ENCODE measurements around the gene CELSR1. TPM values are rescaled to one million over a fixed set of nuclear protein-coding genes. Genes with fewer than 3 reads are reported as not detected.

Gene CELSR1
- total RNA-seq, 2 experiments from 2014 or later: 0.08 TPM; not detected in 1

GRCh38 chr22:46390105-46390651 lies 147.2 kb downstream of the CELSR1 start:
- no peak for DNase-seq
- ATAC-seq: no peak
- POLR2A ChIA-PET: no interaction called here
- CTCF ChIA-PET: no interaction called here
- Mint-ChIP-seq H3K4me3 (no peak overlapping the region), H3K36me3 (ENCODE audit: low read depth) (no peaks in the 10 kb centered on the region), H3K27me3 (ENCODE audit: low read depth) (no peaks in the 10 kb centered on the region), H3K9me3 (ENCODE audit: insufficient read depth) (no peaks in the 10 kb centered on the region), H3K27ac (no peak overlapping the region), H3K4me1 (ENCODE audit: low read depth) (peaks cover 4% of the 10 kb centered on the region)

- no peak overlapping the region for H3K27ac Mint-ChIP-seq
- H3K4me1 Mint-ChIP-seq (ENCODE audit: low read depth): peaks cover 4% of the 10 kb centered on the region
- H3K4me3 Mint-ChIP-seq: no peak overlapping the region
- DNase-seq (no peak), ATAC-seq (no peak)
- CTCF ChIA-PET: no interaction called here
- POLR2A ChIA-PET: no interaction called here
- H3K9me3 Mint-ChIP-seq (ENCODE audit: insufficient read depth): no peaks in the 10 kb centered on the region
- H3K36me3 Mint-ChIP-seq (ENCODE audit: low read depth): no peaks in the 10 kb centered on the region
- no peaks in the 10 kb centered on the region for H3K27me3 Mint-ChIP-seq (ENCODE audit: low read depth)
Measured at GRCh38 chr22:46389081-46389480, 148.3 kb downstream of the CELSR1 start.

- Mint-ChIP-seq H3K36me3 (ENCODE audit: low read depth) (no peaks in the 10 kb centered on the region), H3K4me3 (no peak overlapping the region), H3K4me1 (ENCODE audit: low read depth) (peaks cover under 1% of the 10 kb centered on the region), H3K9me3 (ENCODE audit: insufficient read depth) (no peaks in the 10 kb centered on the region), H3K27ac (no peak overlapping the region), H3K27me3 (ENCODE audit: low read depth) (no peaks in the 10 kb centered on the region)
- CTCF ChIA-PET: no interaction called here
- ATAC-seq: no peak
- POLR2A ChIA-PET: no interaction called here
- DNase-seq: no peak
Measured at GRCh38 chr22:46388647-46389046, 148.8 kb downstream of the CELSR1 start.

- ChIA-PET POLR2A (no interaction called here), CTCF (no interaction called here)
- Mint-ChIP-seq H3K4me3 (no peak overlapping the region), H3K9me3 (ENCODE audit: insufficient read depth) (no peaks in the 10 kb centered on the region), H3K36me3 (ENCODE audit: low read depth) (no peaks in the 10 kb centered on the region), H3K27ac (no peak overlapping the region), H3K4me1 (ENCODE audit: low read depth) (no peaks in the 10 kb centered on the region), H3K27me3 (ENCODE audit: low read depth) (no peaks in the 10 kb centered on the region)
- DNase-seq (no peak), ATAC-seq (no peak)
Measured at GRCh38 chr22:46387748-46388147, 149.7 kb downstream of the CELSR1 start.

- DNase-seq (no peak), ATAC-seq (no peak)
- Mint-ChIP-seq H3K27ac (no peak overlapping the region), H3K9me3 (ENCODE audit: insufficient read depth) (no peaks in the 10 kb centered on the region), H3K27me3 (ENCODE audit: low read depth) (no peaks in the 10 kb centered on the region), H3K4me1 (ENCODE audit: low read depth) (no peaks in the 10 kb centered on the region), H3K36me3 (ENCODE audit: low read depth) (no peaks in the 10 kb centered on the region), H3K4me3 (no peak overlapping the region)
- CTCF ChIA-PET: interaction anchor here (1.0 kb wide), 1 partner anchor 19 kb away, joined by 6 read pairs; no protein-coding TSS in a partner anchor
- POLR2A ChIA-PET: no interaction called here
Measured at GRCh38 chr22:46386312-46386711, 151.1 kb downstream of the CELSR1 start.

- Mint-ChIP-seq H3K4me3 (no peak overlapping the region), H3K4me1 (ENCODE audit: low read depth) (no peaks in the 10 kb centered on the region), H3K36me3 (ENCODE audit: low read depth) (no peaks in the 10 kb centered on the region), H3K9me3 (ENCODE audit: insufficient read depth) (no peaks in the 10 kb centered on the region), H3K27ac (no peak overlapping the region), H3K27me3 (ENCODE audit: low read depth) (no peaks in the 10 kb centered on the region)
- no peak for ATAC-seq
- ChIA-PET CTCF (no interaction called here), POLR2A (no interaction called here)
- no peak for DNase-seq
Measured at GRCh38 chr22:46382524-46382923, 154.9 kb downstream of the CELSR1 start.

GRCh38 chr22:46381731-46382130 lies 155.7 kb downstream of the CELSR1 start:
- Mint-ChIP-seq H3K4me1 (ENCODE audit: low read depth) (no peaks in the 10 kb centered on the region), H3K4me3 (no peak overlapping the region), H3K9me3 (ENCODE audit: insufficient read depth) (no peaks in the 10 kb centered on the region), H3K36me3 (ENCODE audit: low read depth) (no peaks in the 10 kb centered on the region), H3K27me3 (ENCODE audit: low read depth) (no peaks in the 10 kb centered on the region), H3K27ac (no peak overlapping the region)
- DNase-seq (no peak), ATAC-seq (no peak)
- POLR2A ChIA-PET: no interaction called here
- CTCF ChIA-PET: no interaction called here

- ChIA-PET CTCF (no interaction called here), POLR2A (no interaction called here)
- Mint-ChIP-seq H3K27ac (no peak overlapping the region), H3K9me3 (ENCODE audit: insufficient read depth) (peaks cover 2% of the 10 kb centered on the region), H3K27me3 (ENCODE audit: low read depth) (no peaks in the 10 kb centered on the region), H3K4me3 (no peak overlapping the region), H3K36me3 (ENCODE audit: low read depth) (no peaks in the 10 kb centered on the region), H3K4me1 (ENCODE audit: low read depth) (no peaks in the 10 kb centered on the region)
- ATAC-seq (no peak), DNase-seq (no peak)
Measured at GRCh38 chr22:46381142-46381541, 156.3 kb downstream of the CELSR1 start.

GRCh38 chr22:46380581-46380980 lies 156.8 kb downstream of the CELSR1 start:
- Mint-ChIP-seq H3K9me3 (ENCODE audit: insufficient read depth) (peaks cover 7% of the 10 kb centered on the region), H3K36me3 (ENCODE audit: low read depth) (no peaks in the 10 kb centered on the region), H3K27ac (no peak overlapping the region), H3K27me3 (ENCODE audit: low read depth) (peaks cover 4% of the 10 kb centered on the region), H3K4me3 (no peak overlapping the region), H3K4me1 (ENCODE audit: low read depth) (no peaks in the 10 kb centered on the region)
- ATAC-seq (no peak), DNase-seq (no peak)
- ChIA-PET CTCF (no interaction called here), POLR2A (no interaction called here)

- Mint-ChIP-seq H3K36me3 (ENCODE audit: low read depth) (no peaks in the 10 kb centered on the region), H3K27me3 (ENCODE audit: low read depth) (peaks cover 7% of the 10 kb centered on the region), H3K27ac (no peak overlapping the region), H3K9me3 (ENCODE audit: insufficient read depth) (peaks cover 11% of the 10 kb centered on the region), H3K4me3 (no peak overlapping the region), H3K4me1 (ENCODE audit: low read depth) (no peaks in the 10 kb centered on the region)
- no peak for DNase-seq
- ATAC-seq: no peak
- ChIA-PET CTCF (no interaction called here), POLR2A (no interaction called here)
Measured at GRCh38 chr22:46380069-46380468, 157.4 kb downstream of the CELSR1 start.

GRCh38 chr22:46379066-46379930 lies 158.1 kb downstream of the CELSR1 start:
- Mint-ChIP-seq H3K9me3 (ENCODE audit: insufficient read depth) (peaks cover 12% of the 10 kb centered on the region), H3K27me3 (ENCODE audit: low read depth) (peaks cover 8% of the 10 kb centered on the region), H3K36me3 (ENCODE audit: low read depth) (no peaks in the 10 kb centered on the region), H3K27ac (no peak overlapping the region), H3K4me1 (ENCODE audit: low read depth) (peaks cover 2% of the 10 kb centered on the region), H3K4me3 (no peak overlapping the region)
- CTCF ChIA-PET: no interaction called here
- DNase-seq (no peak), ATAC-seq (no peak)
- POLR2A ChIA-PET: no interaction called here

- H3K27me3 Mint-ChIP-seq (ENCODE audit: low read depth): peaks cover 16% of the 10 kb centered on the region
- ATAC-seq (no peak), DNase-seq (no peak)
- POLR2A ChIA-PET: no interaction called here
- H3K27ac Mint-ChIP-seq: no peak overlapping the region
- peaks cover 10% of the 10 kb centered on the region for H3K4me1 Mint-ChIP-seq (ENCODE audit: low read depth)
- H3K9me3 Mint-ChIP-seq (ENCODE audit: insufficient read depth): peaks cover 12% of the 10 kb centered on the region
- CTCF ChIA-PET: no interaction called here
- peaks cover 1% of the 10 kb centered on the region for H3K36me3 Mint-ChIP-seq (ENCODE audit: low read depth)
- no peak overlapping the region for H3K4me3 Mint-ChIP-seq
Measured at GRCh38 chr22:46378426-46379065, 158.9 kb downstream of the CELSR1 start.
